LHCN-M2 (cell line): Measurements from ENCODE around the gene ARHGAP28. TPM values are rescaled to one million over a fixed set of nuclear protein-coding genes. Genes with fewer than 3 reads are reported as not detected.
A peak's percentile ranks its signal among the peaks of the same experiment; 100 is the strongest.
"Not testable (repeated sequence)": the region's sequence is repeated elsewhere in the genome, so short reads cannot be mapped to it uniquely, and the experiment has no call there.

Source experiments
- DNase-seq: peaks from one replicate; pipeline ENCODE4 v3.0.0-alpha.2; 2012; ENCODE audit warnings: low read depth
- total RNA-seq: library from RNA; depleted of rRNA; stranded (reverse); fragments of >200 nt; gene quantifications from 2 replicates; pipeline ENCODE4 v1.2.3, GENCODE V29; 2014

The ARHGAP28 gene
- total RNA-seq, 1 experiment from 2014 or later: 15.5 TPM

DNA sequence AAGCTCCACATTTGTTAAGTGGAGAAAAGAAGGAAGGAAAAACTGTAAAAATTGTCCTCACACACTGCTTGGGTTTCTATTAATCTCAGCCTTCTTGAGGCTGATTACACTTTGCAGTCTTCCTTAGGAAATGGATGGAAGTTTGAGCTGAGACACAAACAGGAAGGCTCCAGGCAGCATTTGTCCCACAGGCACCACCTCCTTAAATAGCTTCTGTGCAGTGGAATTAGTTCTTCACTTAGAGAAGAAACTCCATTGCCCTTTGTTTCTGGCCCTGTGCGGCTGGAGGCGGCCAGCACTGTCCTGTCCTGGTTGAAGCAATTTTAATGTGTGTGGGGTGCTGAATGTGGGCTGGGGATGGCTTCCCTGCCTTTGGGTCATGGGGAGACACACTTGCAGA, 44.3 kb downstream of the ARHGAP28 start:
- DNase-seq: no peak

DNA sequence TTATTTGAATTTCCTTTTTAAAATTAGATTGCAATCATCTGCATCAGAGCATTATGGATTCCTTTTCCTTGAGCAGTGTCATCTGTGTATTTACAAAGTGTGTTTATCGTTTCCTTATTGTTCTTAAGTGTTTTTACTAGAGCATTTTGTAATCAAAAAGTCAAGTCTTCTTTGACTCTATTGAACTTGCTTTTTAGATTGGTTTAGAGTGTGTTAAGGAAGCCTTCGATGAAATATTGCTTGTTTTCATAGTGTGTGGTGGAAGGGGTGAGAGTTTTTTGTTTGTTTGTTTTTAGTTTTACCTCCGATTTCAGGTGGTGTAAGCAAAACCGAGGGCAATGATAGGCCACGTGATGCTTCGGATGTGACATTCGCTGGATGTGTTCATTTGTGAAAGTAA, 45.7 kb downstream of the ARHGAP28 start:
- no peak for DNase-seq

DNA sequence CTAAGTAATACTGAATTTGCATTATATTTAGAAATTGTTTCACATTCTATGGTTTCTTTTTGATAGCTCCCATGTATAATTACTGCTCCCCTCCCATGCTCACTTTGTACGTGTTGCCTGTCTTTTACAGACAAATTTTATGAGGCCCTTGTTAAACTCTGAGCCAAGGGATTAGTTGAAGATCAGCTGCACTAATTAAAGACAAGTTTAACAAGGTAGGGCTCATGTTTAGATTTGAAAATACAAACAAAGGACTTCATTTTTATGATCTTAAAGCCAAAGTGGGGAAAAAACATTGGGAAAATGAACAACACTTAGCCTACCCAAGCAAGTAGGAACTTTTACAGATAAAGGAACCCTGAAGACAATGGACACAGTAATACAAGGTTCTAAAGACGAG, 46.2 kb downstream of the ARHGAP28 start:
- DNase-seq: no peak

DNA sequence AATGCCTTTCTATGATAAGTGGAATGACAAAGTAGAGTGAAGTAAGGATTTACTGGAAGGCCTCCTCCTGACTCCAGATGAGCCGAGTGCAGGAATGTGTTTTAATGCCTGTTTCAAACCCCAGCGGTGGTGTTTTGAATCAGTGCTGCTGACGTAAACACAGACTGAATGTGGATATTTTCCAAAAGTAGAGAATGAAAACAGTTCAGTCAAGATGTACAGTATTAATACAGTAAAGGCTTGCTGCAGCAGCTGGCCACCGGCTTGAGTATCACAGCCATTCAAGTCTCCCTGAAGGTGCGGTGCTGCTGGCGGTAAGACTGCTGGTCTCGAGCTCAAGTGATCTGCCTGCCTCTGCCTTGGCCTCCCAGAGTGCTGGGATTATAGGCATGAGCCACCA, 46.7 kb downstream of the ARHGAP28 start:
- no peak for DNase-seq

GRCh38 chr18:6777509-6777908, 48.0 kb downstream of the ARHGAP28 start:
- no peak for DNase-seq

DNA sequence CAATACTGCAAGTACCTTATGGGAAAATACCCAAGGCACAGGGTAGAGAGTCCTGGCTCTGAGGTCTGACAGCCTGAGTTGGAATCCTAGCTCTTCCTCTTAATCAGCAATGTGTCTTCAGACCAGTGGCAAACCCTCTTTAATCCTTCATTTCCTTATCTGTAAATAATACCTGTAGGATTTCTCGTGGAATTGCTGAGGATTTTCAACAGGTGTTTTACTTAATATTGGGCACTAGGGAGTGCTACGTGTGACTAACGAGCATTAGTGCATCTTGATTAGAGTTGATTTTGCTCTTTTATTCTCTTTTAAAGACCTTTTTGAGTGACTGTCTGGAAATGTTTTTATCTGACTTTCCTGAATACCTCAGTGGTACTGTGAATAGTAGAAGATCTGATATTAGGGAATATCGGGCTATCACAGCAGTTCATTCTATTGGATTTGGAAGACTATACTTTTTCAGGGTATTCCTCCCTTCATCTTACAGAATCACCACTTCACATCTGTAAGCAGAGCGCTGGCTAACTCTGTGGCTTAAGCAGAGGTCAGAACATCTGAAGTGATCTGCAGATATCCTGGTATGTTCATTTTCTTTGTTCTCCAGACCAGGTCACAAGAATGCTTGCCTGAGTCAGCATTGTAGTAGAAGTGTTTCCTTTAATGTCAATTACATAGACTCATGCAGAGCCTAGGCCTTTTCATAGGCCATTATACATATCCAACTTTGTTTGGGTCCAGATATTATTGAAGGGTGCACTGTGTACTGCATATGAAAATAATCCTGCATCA, 49.1 kb downstream of the ARHGAP28 start:
- DNase-seq: no peak

DNA sequence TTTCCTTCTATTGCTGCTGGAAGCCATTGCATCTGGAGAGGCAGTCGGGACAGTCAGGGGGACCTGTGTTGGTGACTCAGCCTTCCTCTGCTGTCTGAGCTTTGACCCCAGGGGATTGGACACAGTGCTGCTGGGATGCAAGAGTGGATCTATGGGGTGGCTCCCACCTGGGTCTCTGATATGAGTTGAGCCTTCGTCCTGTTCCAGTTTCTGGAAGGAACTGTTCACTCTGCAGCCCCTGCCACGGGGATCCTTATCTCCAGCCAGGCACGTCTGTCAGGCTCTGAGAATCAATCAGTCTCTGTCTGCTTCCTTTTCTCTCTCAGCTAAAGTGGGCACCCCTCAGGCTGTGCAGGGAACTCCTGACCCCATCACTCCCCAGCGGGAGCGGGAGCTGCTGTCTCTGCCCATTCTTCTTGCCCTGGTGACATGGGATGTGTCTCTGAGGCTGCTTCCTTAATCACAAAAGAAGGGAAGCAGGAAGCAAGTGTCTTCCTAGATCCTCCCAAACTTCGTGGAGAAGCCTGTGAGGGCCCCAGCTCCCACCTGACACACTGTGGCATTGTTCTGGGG, 51.7 kb downstream of the ARHGAP28 start:
- DNase-seq: peak; percentile 40

- peak; percentile 79 for DNase-seq
These were observed 52.3 kb downstream of the ARHGAP28 start for GRCh38 chr18:6781796-6782195.

- no peak for DNase-seq
These were observed 53.3 kb downstream of the ARHGAP28 start for GRCh38 chr18:6782861-6783260.

- DNase-seq: no peak
These were observed 54.5 kb downstream of the ARHGAP28 start for GRCh38 chr18:6784046-6784445.

DNA sequence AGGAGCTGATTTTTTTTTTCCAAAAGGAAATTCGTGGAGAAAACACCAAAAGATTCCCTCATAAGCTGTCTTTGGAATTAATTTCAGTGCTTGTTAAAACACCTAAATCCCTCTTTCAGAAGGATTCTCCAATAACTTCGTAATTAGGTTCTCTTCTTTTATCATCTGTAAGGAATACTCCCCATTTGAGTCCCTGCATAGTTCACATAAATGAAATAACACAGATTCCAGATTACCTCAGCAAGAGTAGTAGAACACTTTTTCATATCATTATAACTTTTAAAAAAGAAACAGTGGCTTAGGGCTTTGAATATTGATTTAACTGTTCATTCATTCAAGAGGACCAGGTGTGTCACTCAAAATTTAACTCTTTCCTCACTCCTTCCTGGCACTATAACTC, 55.5 kb downstream of the ARHGAP28 start:
- DNase-seq: no peak

DNA sequence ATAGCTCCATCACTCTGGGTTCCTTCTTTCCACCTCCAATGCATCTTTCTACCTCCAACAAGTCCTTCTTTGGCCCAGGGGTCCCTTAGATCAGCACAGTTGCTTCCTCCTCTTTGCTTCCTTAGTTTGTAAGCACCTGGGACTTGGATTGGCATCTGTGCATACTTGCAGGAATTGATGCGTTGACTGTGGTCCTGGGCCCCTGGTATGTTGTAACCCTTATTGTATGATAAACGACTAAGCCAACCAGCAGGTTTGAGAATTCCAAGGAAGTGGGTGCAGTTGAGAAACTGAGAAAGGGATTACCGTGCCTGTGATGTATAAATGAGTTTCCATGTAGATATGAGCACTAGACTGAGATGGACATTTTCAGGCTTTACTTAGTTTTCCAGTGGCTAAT, 55.9 kb downstream of the ARHGAP28 start:
- DNase-seq: no peak

GRCh38 chr18:6792391-6792790, 62.9 kb downstream of the ARHGAP28 start:
- DNase-seq: no peak

DNA sequence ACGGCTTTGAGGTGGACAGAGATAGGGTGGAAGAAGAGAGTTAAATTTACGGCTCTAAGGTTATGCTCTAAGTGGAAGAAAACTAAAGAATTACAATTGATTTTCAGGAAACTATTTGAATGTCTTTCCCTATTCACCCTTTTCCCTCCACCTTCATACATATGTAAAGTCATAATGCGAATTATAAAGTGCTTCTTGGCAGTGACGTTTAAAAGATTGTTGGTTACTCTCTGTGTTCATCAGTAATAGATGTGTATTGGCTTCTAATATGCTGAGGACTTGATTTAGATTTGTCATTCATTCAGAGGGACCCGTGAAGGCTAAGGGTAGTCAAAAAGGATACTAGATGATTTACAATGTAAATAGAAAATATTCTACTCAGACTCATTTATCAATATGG, 63.9 kb downstream of the ARHGAP28 start:
- DNase-seq: no peak

DNA sequence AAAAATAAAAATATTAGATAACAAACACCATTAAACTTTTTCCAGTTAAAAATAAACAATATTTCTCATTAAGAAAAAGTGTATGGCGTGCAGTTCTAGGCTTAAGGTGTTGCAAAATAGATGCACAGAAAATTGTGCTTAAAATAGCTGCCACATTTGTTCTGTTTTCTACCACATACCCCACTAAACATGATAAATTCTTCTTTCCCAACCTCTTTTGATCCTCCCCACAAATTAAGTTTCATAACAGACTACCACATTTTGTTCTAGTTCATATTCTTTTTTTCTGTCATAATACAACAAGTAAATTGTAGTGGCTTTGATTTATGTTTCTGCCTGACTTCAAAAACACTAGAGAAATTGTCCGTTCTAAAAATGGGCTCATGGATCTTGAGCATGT, 64.5 kb downstream of the ARHGAP28 start:
- no peak for DNase-seq

DNA sequence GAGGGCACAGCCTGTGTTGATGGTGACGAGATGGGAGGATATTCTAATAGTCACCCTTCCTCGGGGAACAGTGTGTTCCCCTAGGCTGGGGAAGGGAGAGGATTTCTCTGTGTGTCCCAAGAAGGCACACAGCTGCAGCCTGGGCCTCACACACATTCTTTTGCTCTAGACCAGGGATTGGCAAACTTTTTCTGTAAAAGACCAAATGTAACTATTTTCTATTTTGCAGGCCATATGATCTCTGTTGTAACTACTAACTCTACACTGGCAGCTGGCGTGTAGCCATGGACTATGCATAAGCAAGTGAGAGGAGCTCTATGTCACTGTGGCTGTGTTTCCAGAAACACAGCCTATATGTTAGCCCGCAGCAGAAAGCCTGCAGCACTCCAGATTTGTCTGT, 65.8 kb downstream of the ARHGAP28 start:
- peak; percentile 42 for DNase-seq

DNA sequence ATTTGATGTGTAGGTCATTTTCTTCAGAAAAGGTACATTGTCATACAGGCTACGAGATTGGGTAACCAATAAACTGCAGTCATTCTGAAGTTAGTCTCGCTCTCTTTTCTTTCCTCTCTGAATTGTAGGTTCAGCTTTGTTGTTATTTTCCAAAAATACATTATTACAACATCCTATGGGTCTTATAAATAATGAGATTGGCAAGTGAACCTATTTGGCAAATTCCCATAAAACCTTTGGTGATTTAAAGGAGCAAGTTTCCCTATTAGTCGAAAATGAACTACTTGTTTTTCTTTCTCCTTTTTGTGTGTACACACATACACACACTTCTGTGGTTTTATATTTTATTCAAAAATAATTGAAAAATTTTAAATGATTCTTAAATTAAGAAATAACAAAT, 67.0 kb downstream of the ARHGAP28 start:
- DNase-seq: no peak

DNA sequence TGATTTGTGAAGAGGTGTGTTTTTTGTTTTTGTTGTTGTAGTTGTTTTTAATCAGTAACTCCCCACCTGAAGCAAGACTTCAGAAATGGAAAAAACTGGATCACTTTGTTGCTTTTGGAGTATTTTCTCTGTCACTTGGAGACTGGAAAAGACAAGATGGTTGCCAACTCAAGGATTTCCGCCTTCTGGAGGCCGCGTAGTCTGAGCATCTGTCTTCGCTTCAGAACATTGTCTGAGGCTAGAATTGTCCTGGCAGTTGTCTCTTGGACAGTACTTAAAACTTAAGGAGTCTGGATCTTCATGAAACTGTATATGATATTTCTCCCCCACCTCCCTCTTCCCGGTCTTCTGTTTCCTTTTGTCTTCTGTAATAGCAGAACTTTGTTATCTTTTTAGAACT, 67.7 kb downstream of the ARHGAP28 start:
- DNase-seq: no peak

DNA sequence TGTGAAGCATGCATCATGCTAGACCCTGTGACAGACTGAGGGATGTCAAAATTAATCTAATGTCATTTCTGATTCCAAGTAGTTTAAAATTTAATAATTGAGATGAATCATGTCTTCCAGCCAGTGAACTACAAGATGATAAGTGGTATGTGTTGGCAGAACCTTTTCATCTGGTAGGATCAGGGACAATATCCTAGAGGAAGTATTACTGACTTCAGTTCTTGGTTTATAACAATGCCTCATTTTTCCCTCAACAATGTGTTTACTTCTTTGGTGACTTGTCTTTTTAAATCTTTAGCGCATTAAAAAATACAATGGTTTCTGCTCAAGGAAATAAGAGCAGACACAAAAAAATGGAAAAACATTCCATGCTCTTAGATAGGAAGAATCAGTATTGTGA, 69.4 kb downstream of the ARHGAP28 start:
- DNase-seq: no peak

DNA sequence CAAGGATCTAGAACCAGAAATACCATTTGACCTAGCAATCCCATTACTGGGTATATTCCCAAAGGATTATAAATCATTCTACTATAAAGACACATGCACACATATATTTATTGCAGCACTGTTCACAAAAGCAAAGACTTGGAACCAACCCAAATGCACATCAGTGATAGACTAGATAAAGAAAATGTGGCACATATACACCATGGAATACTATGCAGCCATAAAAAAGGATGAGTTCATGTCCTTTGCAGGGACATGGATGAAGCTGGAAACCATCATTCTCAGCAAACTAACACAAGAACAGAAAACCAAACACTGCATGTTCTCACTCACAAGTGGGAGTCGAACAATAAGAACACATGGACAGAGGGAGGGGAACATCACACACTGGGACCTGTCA, 70.8 kb downstream of the ARHGAP28 start:
- DNase-seq: not testable (repeated sequence)

DNA sequence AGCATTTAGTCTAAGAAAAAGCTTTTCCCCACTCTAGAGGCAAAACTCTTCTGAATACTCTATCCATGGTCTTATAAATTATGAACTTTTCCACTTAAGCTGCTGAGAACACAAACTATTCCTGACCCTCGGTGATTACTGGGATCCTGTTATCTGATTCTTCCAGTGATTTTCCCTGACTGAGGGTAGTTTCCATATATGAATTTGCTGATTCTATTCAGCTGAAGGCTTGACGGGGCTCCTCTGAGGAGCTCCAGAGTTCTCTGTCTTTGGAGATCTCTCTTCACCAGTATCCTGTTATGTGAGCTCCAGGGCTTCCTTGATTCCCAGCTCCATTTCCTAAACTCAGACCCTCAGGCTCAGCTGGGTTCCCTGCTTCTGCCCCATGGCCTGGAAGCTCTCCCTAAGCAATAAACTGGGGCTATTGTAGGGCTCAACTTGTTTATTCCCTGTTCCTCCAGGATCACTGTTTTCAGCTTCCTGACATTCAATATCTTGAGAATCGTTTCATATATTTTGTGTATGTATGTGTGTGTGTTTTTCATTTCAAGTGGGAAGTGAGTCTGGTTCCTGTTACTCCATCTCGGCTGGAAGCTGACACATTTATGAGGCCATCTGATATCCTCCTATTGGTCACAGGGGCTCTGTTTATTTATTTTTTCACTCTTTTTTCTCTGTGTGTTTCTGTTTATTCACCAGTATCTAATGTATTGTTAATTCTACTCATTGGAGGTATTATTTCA, 78.2 kb downstream of the ARHGAP28 start:
- peak; percentile 30 for DNase-seq

DNA sequence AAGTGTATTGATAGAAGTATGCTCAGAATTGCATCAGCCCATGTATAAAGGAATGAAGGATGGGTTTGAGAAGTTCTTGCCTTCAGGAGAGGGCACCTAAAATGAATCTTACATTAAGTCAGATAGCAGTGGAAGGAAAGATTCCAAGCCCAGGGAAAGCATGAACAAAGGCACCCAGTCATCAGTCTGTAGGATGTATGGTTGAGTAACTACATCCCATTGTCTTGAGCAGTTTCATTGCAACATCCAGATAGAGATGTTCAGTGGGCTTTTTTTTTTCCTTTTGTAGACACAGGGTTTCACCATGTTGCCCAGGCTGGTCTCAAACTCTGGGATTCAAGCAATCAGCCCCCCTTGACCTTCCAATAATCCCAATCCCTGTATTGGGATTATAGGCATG, 80.7 kb downstream of the ARHGAP28 start:
- DNase-seq: no peak

GRCh38 chr18:6811816-6812215, 82.3 kb downstream of the ARHGAP28 start:
- DNase-seq: no peak
